Bronchial epithelial cell (primary cell): ENCODE data around the gene DLL4. TPM values are rescaled to one million over a fixed set of nuclear protein-coding genes. Genes with fewer than 3 reads are reported as not detected.

Source experiments
- DNase-seq: peaks from one replicate; pipeline ENCODE4 v3.0.0-alpha.2; 2010; ENCODE audit warnings: low read depth
- FAIRE-seq: peaks from 2 replicates; lab custom pipeline; 2011; peaks lifted over from hg19 to GRCh38; lab: Jason Lieb, UNC
- H3K27me3 ChIP-seq: 2 replicates; pipeline ENCODE4 v1.5.1; 2011; ENCODE audit warnings: low read length; ENCODE audit not compliant: control insufficient read depth, insufficient read depth
- H3K36me3 ChIP-seq: 2 replicates; pipeline ENCODE4 v1.5.1; 2011; ENCODE audit warnings: low read length; ENCODE audit not compliant: control insufficient read depth, insufficient read depth
- H3K4me3 ChIP-seq: 2 replicates; pipeline ENCODE4 v1.5.1; 2011; ENCODE audit warnings: mild to moderate bottlenecking, low read depth, low read length, control low read depth
- total RNA-seq: library from RNA; depleted of rRNA; stranded (reverse); fragments of >200 nt; gene quantifications from 2 replicates; pipeline ENCODE4 v1.2.1, GENCODE V29; 2014
- TF ChIP-seq, protein P1 (sequence below): IDR thresholded peaks from 2 replicates; pipeline ENCODE4 v1.5.1; 2011; ENCODE audit warnings: mild to moderate bottlenecking, moderate library complexity, low read length, control low read depth, inconsistent platforms; ENCODE audit not compliant: insufficient read depth, severe bottlenecking

Gene DLL4
- total RNA-seq, 1 donor from 2014 or later, result not detected

- TF ChIP-seq, protein P1, sequence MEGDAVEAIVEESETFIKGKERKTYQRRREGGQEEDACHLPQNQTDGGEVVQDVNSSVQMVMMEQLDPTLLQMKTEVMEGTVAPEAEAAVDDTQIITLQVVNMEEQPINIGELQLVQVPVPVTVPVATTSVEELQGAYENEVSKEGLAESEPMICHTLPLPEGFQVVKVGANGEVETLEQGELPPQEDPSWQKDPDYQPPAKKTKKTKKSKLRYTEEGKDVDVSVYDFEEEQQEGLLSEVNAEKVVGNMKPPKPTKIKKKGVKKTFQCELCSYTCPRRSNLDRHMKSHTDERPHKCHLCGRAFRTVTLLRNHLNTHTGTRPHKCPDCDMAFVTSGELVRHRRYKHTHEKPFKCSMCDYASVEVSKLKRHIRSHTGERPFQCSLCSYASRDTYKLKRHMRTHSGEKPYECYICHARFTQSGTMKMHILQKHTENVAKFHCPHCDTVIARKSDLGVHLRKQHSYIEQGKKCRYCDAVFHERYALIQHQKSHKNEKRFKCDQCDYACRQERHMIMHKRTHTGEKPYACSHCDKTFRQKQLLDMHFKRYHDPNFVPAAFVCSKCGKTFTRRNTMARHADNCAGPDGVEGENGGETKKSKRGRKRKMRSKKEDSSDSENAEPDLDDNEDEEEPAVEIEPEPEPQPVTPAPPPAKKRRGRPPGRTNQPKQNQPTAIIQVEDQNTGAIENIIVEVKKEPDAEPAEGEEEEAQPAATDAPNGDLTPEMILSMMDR, result no peak
- no peaks in the 10 kb centered on the region for H3K27me3 ChIP-seq
- DNase-seq (no peak), FAIRE-seq (no peak)
- H3K36me3 ChIP-seq, result no peaks in the 10 kb centered on the region
- H3K4me3 ChIP-seq, result no peak overlapping the region
These were observed 18.0 kb upstream of the DLL4 start for GRCh38 chr15:40911141-40911540.

DNA sequence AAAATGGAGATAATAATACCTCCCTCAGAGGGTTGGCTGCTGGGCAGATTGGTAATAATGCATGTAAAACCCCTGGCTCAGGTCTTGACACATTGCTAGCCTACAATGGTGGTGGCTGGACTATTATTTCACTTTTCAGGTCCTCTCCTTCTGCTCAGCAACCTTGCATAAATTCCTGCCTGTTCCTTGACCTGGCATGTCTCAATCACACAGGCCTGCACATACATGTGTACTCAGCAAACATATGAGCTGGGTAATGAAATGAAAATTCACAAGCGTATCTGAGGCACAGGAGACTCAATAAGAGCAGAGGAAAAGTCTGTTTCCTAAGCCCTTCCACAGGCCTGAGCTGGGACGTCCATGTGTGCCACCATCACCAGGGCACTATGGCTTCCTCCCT is 17.4 kb upstream of the DLL4 start:
- FAIRE-seq (peak; percentile 66), DNase-seq (peak; percentile 52)
- Histone ChIP-seq H3K27me3 (no peaks in the 10 kb centered on the region), H3K4me3 (no peak overlapping the region), H3K36me3 (no peaks in the 10 kb centered on the region)
- TF ChIP-seq, protein P1, result no peak

GRCh38 chr15:40912478-40912877 is 16.7 kb upstream of the DLL4 start:
- TF ChIP-seq, protein P1, result no peak
- FAIRE-seq (no peak), DNase-seq (no peak)
- no peaks in the 10 kb centered on the region for H3K27me3 ChIP-seq
- H3K36me3 ChIP-seq, result no peaks in the 10 kb centered on the region
- no peak overlapping the region for H3K4me3 ChIP-seq

DNA sequence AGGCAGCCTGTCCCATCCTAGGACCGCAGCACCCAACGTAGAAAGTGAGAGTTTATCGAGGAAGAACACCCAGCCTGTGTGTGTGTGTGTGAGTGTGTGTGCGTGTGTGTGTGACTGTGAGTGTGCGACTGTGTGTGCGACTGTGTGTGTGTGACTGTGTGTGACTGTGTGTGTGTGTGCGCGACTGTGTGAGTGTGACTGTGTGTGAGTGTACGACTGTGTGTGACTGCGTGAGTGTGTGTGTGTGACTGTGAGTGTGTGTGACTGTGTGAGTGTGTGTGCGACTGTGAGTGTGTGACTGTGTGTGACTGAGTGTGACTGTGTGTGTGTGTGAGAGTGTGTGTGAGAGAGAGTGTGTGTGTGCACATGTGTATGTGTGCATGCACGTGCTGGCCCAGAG is 15.1 kb upstream of the DLL4 start:
- Histone ChIP-seq H3K4me3 (no peak overlapping the region), H3K36me3 (no peaks in the 10 kb centered on the region), H3K27me3 (peaks cover 2% of the 10 kb centered on the region)
- FAIRE-seq, result peak; percentile 60
- TF ChIP-seq, protein P1, result no peak
- no peak for DNase-seq

DNA sequence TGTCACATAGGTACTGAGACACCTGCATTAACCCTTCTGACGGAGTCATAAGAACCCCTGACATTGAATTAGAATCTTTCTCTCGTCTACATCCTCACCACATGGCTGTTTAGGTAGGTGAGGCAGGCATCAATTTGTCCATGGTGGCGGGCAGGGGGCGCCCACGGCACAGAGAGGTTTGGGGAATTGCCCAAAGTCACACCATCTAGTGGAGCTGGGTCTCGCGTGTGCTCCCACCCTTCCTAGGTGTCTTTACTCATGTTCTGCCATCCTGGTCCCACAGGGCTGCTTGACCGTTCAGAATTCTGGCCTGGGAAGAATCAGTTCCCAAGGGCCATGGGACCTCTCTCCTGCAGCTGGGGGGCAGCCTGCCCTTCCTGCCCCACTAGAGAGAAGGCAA is 14.7 kb upstream of the DLL4 start:
- DNase-seq, result no peak
- FAIRE-seq, result no peak

GRCh38 chr15:40915116-40915661 is 14.0 kb upstream of the DLL4 start:
- Histone ChIP-seq H3K36me3 (no peaks in the 10 kb centered on the region), H3K27me3 (peaks cover 2% of the 10 kb centered on the region), H3K4me3 (no peak overlapping the region)
- DNase-seq (no peak), FAIRE-seq (no peak)
- TF ChIP-seq, protein P1, result no peak

More for the DNA sequence above, 14.7 kb upstream of the DLL4 start:
- TF ChIP-seq, protein P1, result no peak
- Histone ChIP-seq H3K4me3 (no peak overlapping the region), H3K27me3 (peaks cover 2% of the 10 kb centered on the region), H3K36me3 (no peaks in the 10 kb centered on the region)
